Neural cell (in vitro differentiated cells): Measurements from ENCODE around the gene RYR2. TPM values are rescaled to one million over a fixed set of nuclear protein-coding genes. Genes with fewer than 3 reads are reported as not detected.

Experiments
- H2AFZ ChIP-seq: fragments of 200-600, 300-800 bp; sonication (generic), shearing (Covaris generic); 2 replicates; pipeline ENCODE4 v1.6.0; 2014; ENCODE audit warnings: low read depth, mild to moderate bottlenecking, antibody characterized with exemption, low read length, moderate library complexity
- H3F3A ChIP-seq: fragments of 200-600 bp; shearing (Covaris generic); 2 replicates; pipeline ENCODE4 v1.6.1; 2016; ENCODE audit warnings: mild to moderate bottlenecking, moderate library complexity, mixed read lengths, antibody characterized with exemption, low read length; ENCODE audit not compliant: insufficient read depth, poor library complexity, severe bottlenecking
- H3K27ac ChIP-seq: fragments of 200-600, 300-800 bp; sonication (generic), shearing (Covaris generic); 2 replicates; pipeline ENCODE4 v1.5.1; 2014; ENCODE audit warnings: mild to moderate bottlenecking, low read length, moderate library complexity
- H3K27me3 ChIP-seq: fragments of 300-800, 200-600 bp; sonication (generic), shearing (Covaris generic); 2 replicates; pipeline ENCODE4 v1.6.0; 2014; ENCODE audit warnings: mild to moderate bottlenecking, low read depth, low read length, moderate library complexity; ENCODE audit not compliant: insufficient read depth
- H3K36me3 ChIP-seq: fragments of 300-800, 200-600 bp; sonication (generic), shearing (Covaris generic); 2 replicates; pipeline ENCODE4 v1.5.1; 2014; ENCODE audit warnings: mild to moderate bottlenecking, antibody characterized with exemption, low read length, moderate library complexity; ENCODE audit not compliant: insufficient read depth
- H3K4me2 ChIP-seq: fragments of 300-800, 200-600 bp; sonication (generic), shearing (Covaris generic); 2 replicates; pipeline ENCODE4 v1.6.0; 2014; ENCODE audit warnings: mild to moderate bottlenecking, low read length
- H3K4me3 ChIP-seq: fragments of 300-800, 200-600 bp; sonication (generic), shearing (Covaris generic); 2 replicates; pipeline ENCODE4 v1.5.1; 2014; ENCODE audit warnings: mild to moderate bottlenecking, low read length, moderate library complexity
- H3K79me2 ChIP-seq: fragments of 200-600 bp; shearing (Covaris generic); replicated peaks from 2 replicates; pipeline ENCODE4 v1.6.0; 2014; ENCODE audit warnings: mild to moderate bottlenecking, low read length, moderate library complexity; ENCODE audit not compliant: insufficient read depth
- H3K9ac ChIP-seq: fragments of 300-800, 200-600 bp; sonication (generic), shearing (Covaris generic); 2 replicates; pipeline ENCODE4 v1.6.1; 2016; ENCODE audit warnings: mild to moderate bottlenecking, low read length, mixed read lengths
- H3K9me2 ChIP-seq: fragments of 200-600 bp; shearing (Covaris generic); 2 replicates; pipeline ENCODE4 v1.6.1; 2016; ENCODE audit warnings: mild to moderate bottlenecking, low read length, mixed read lengths; ENCODE audit not compliant: insufficient read depth
- H3K9me3 ChIP-seq: fragments of 200-600, 300-800 bp; sonication (generic), shearing (Covaris generic); 2 replicates; pipeline ENCODE4 v1.6.1; 2016; ENCODE audit warnings: mild to moderate bottlenecking, mixed run types, low read length, moderate library complexity, mixed read lengths
- H4K20me1 ChIP-seq: fragments of 200-600 bp; shearing (Covaris generic); 2 replicates; pipeline ENCODE4 v1.6.1; 2016; ENCODE audit warnings: mild to moderate bottlenecking, mixed run types; ENCODE audit not compliant: insufficient read depth
- EP300 ChIP-seq: fragments of 450-650 bp; conservative IDR thresholded peaks from 2 replicates; pipeline ENCODE4 v1.6.1; 2014; ENCODE audit warnings: antibody characterized with exemption, mild to moderate bottlenecking, moderate library complexity; ENCODE audit not compliant: poor library complexity, severe bottlenecking
- EZH2 ChIP-seq: fragments of 200-600, 300-800 bp; shearing (Covaris generic), sonication (generic); IDR thresholded peaks from 2 replicates; pipeline ENCODE4 v1.6.1; 2014; ENCODE audit warnings: antibody characterized with exemption, low read length, borderline replicate concordance, mild to moderate bottlenecking; ENCODE audit not compliant: insufficient read depth, poor library complexity, severe bottlenecking
- MXI1 ChIP-seq: fragments of 450-650 bp; conservative IDR thresholded peaks from 2 replicates; pipeline ENCODE4 v1.6.1; 2014; ENCODE audit warnings: antibody characterized with exemption, mild to moderate bottlenecking; ENCODE audit not compliant: poor library complexity, severe bottlenecking
- POLR2AphosphoS5 ChIP-seq: IDR thresholded peaks from 2 replicates; pipeline ENCODE4 v1.6.1; 2012
- RAD21 ChIP-seq: fragments of 450-650 bp; conservative IDR thresholded peaks from 2 replicates; pipeline ENCODE4 v1.6.1; 2014; ENCODE audit warnings: antibody characterized with exemption, mild to moderate bottlenecking, moderate library complexity
- SMC3 ChIP-seq: fragments of 450-650 bp; conservative IDR thresholded peaks from 2 replicates; pipeline ENCODE4 v1.6.1; 2014; ENCODE audit warnings: antibody characterized with exemption, mild to moderate bottlenecking, moderate library complexity; ENCODE audit not compliant: poor library complexity
- TAF1 ChIP-seq: IDR thresholded peaks from 2 replicates; pipeline ENCODE4 v1.6.1; 2012; ENCODE audit warnings: low read depth
- polyA plus RNA-seq: library from polyadenylated mRNA; depleted of rRNA; stranded (reverse); fragments of >200 nt; gene quantifications from 2 replicates; pipeline ENCODE4 v1.2.3, GENCODE V29; 2014
- TF ChIP-seq, protein P1 (sequence below): IDR thresholded peaks from 2 replicates; pipeline ENCODE4 v1.6.1; 2012; ENCODE audit warnings: borderline replicate concordance
- TF ChIP-seq, protein P2 (sequence below): fragments of 450-650 bp; IDR thresholded peaks from 2 replicates; pipeline ENCODE4 v1.5.1; 2014; ENCODE audit warnings: antibody characterized with exemption, mild to moderate bottlenecking, moderate library complexity; ENCODE audit not compliant: poor library complexity, severe bottlenecking

Gene RYR2
- polyA plus RNA-seq, 1 donor from 2014 or later, result 3.8 TPM

DNA sequence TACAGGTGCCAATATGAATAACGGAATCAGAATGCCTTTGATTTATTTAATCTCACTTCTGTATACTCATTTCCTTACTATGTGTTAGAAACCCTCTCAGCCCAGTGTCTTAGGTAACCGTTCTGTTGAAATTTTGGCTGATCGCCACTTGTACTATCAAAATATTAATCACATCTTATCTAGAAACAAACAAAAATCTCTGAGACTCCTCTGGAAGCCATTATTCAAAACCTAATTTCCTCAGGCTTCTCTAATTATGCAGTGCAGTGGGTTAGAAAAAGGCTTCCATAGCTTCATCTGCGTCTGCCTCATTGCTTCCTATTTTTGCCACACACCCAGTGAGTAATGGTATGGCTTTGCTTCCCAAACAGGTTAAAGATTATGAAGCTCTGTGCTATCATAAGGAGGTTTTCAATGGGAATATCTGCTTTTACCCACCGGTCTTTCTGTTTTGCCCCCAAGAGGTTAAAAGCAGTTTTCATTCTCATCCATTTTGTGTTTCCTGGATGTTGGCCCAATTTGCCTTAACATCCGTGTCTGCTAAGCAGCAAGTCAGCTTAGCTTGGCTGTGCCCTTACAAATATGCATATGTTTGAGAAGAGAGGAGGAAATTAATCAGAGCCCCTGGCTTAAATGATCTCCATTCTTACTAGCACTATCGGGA lies 129.6 kb downstream of the RYR2 start:
- H4K20me1 ChIP-seq, result no peaks in the 10 kb centered on the region
- H3K27ac ChIP-seq, result no peak overlapping the region
- H3K9me3 ChIP-seq, result no peaks in the 10 kb centered on the region
- no peaks in the 10 kb centered on the region for H3K9me2 ChIP-seq
- H3K4me3 ChIP-seq, result no peak overlapping the region
- no peaks in the 10 kb centered on the region for H3K27me3 ChIP-seq
- H3K4me2 ChIP-seq, result no peak overlapping the region
- TF ChIP-seq RAD21 (no peak), POLR2AphosphoS5 (no peak)
- TF ChIP-seq, protein P1, sequence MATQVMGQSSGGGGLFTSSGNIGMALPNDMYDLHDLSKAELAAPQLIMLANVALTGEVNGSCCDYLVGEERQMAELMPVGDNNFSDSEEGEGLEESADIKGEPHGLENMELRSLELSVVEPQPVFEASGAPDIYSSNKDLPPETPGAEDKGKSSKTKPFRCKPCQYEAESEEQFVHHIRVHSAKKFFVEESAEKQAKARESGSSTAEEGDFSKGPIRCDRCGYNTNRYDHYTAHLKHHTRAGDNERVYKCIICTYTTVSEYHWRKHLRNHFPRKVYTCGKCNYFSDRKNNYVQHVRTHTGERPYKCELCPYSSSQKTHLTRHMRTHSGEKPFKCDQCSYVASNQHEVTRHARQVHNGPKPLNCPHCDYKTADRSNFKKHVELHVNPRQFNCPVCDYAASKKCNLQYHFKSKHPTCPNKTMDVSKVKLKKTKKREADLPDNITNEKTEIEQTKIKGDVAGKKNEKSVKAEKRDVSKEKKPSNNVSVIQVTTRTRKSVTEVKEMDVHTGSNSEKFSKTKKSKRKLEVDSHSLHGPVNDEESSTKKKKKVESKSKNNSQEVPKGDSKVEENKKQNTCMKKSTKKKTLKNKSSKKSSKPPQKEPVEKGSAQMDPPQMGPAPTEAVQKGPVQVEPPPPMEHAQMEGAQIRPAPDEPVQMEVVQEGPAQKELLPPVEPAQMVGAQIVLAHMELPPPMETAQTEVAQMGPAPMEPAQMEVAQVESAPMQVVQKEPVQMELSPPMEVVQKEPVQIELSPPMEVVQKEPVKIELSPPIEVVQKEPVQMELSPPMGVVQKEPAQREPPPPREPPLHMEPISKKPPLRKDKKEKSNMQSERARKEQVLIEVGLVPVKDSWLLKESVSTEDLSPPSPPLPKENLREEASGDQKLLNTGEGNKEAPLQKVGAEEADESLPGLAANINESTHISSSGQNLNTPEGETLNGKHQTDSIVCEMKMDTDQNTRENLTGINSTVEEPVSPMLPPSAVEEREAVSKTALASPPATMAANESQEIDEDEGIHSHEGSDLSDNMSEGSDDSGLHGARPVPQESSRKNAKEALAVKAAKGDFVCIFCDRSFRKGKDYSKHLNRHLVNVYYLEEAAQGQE, result no peak
- no peak overlapping the region for H2AFZ ChIP-seq
- no peaks in the 10 kb centered on the region for H3K36me3 ChIP-seq
- no peaks in the 10 kb centered on the region for H3F3A ChIP-seq
- no peak overlapping the region for H3K9ac ChIP-seq
- H3K79me2 ChIP-seq, result no peaks in the 10 kb centered on the region

DNA sequence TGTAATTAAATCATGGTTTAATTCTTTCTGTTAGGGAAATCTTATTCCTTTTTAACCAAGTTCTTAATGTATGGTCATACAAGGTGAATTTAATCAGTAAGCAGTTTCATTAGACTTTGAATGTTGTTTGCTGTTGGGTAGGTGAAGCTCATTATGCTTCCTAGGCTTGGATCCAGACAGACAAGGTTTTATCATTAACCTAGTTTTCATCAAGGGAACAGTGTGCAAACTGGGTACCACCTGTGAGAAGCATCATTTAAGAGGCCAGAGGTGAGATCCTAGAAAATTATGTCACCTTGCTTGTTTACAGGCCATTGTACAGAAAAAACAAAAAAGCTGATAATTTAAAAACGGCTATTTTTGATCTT lies 130.1 kb downstream of the RYR2 start:
- H4K20me1 ChIP-seq, result no peaks in the 10 kb centered on the region
- H3K9ac ChIP-seq, result no peak overlapping the region
- H3F3A ChIP-seq, result no peaks in the 10 kb centered on the region
- no peaks in the 10 kb centered on the region for H3K9me3 ChIP-seq
- no peaks in the 10 kb centered on the region for H3K27me3 ChIP-seq
- H3K4me3 ChIP-seq, result no peak overlapping the region
- H3K4me2 ChIP-seq, result no peak overlapping the region
- no peak for TF ChIP-seq EP300
- TF ChIP-seq POLR2AphosphoS5, result no peak
- TF ChIP-seq, protein P2, sequence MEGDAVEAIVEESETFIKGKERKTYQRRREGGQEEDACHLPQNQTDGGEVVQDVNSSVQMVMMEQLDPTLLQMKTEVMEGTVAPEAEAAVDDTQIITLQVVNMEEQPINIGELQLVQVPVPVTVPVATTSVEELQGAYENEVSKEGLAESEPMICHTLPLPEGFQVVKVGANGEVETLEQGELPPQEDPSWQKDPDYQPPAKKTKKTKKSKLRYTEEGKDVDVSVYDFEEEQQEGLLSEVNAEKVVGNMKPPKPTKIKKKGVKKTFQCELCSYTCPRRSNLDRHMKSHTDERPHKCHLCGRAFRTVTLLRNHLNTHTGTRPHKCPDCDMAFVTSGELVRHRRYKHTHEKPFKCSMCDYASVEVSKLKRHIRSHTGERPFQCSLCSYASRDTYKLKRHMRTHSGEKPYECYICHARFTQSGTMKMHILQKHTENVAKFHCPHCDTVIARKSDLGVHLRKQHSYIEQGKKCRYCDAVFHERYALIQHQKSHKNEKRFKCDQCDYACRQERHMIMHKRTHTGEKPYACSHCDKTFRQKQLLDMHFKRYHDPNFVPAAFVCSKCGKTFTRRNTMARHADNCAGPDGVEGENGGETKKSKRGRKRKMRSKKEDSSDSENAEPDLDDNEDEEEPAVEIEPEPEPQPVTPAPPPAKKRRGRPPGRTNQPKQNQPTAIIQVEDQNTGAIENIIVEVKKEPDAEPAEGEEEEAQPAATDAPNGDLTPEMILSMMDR, result no peak
- no peak for TF ChIP-seq EZH2
- TF ChIP-seq SMC3, result no peak
- TF ChIP-seq, protein P1, result no peak
- TF ChIP-seq TAF1, result no peak
- TF ChIP-seq MXI1, result no peak
- no peak for TF ChIP-seq RAD21
- no peak overlapping the region for H2AFZ ChIP-seq
- no peaks in the 10 kb centered on the region for H3K79me2 ChIP-seq
- H3K27ac ChIP-seq, result no peak overlapping the region
- H3K36me3 ChIP-seq, result no peaks in the 10 kb centered on the region
- H3K9me2 ChIP-seq, result no peaks in the 10 kb centered on the region
